HK-2 (cell line): ENCODE data around the gene PARS2.

ENCODE experiments used
- DNase-seq: peaks from one replicate; pipeline ENCODE4 v3.0.0-alpha.2; 2018; ENCODE audit not compliant: unreplicated experiment

Gene PARS2

GRCh38 chr1:54736685-54737084 lies 27.6 kb downstream of the PARS2 start:
- no peak for DNase-seq

GRCh38 chr1:54728027-54728426 lies 36.3 kb downstream of the PARS2 start:
- DNase-seq, result no peak

- no peak for DNase-seq
Observed at GRCh38 chr1:54724771-54725170, 39.6 kb downstream of the PARS2 start.

GRCh38 chr1:54723985-54724384 lies 40.3 kb downstream of the PARS2 start:
- no peak for DNase-seq

GRCh38 chr1:54721719-54722118 lies 42.6 kb downstream of the PARS2 start:
- DNase-seq, result no peak

- DNase-seq, result no peak
Observed at GRCh38 chr1:54716299-54717047, 47.9 kb downstream of the PARS2 start.

- DNase-seq, result peak; percentile 83
Observed at GRCh38 chr1:54715493-54716298, 48.6 kb downstream of the PARS2 start, which contains the start of gene TTC4. Gene TTC4 (plus strand): TSS chr1:54715861. CDS start chr1:54715909, 48 bp downstream.

GRCh38 chr1:54714881-54715492 lies 49.3 kb downstream of the PARS2 start:
- no peak for DNase-seq

- DNase-seq, result no peak
Observed at GRCh38 chr1:54711536-54711935, 52.8 kb downstream of the PARS2 start.

GRCh38 chr1:54710841-54711240 lies 53.5 kb downstream of the PARS2 start:
- DNase-seq, result no peak

GRCh38 chr1:54710434-54710833 lies 53.9 kb downstream of the PARS2 start:
- DNase-seq, result no peak

- DNase-seq, result no peak
Observed at GRCh38 chr1:54709547-54710292, 54.6 kb downstream of the PARS2 start.

- no peak for DNase-seq
Observed at GRCh38 chr1:54708385-54708784, 55.9 kb downstream of the PARS2 start.
